Activated CD4-positive, alpha-beta T cell treated with anti-CD3 and anti-CD28 coated beads, Interleukin-2, amount 50 U/mL, for 1 hour (primary cell): ENCODE measurements around the gene RLBP1.
A peak's percentile ranks its signal among the peaks of the same experiment; 100 is the strongest.
"Not testable (repeated sequence)": the region's sequence is repeated elsewhere in the genome, so short reads cannot be mapped to it uniquely, and the experiment has no call there.

Experiments
- DNase-seq: peaks from one replicate; pipeline ENCODE4 v3.0.0-alpha.2; 2020

RLBP1 gene

GRCh38 chr15:89221543-89221942 lies at the start of gene RLBP1:
Gene RLBP1 (minus strand): TSS chr15:89221579. CDS start chr15:89218975, 2,604 bp downstream.
- DNase-seq, result no peak

- DNase-seq, result not testable (repeated sequence)
Observed at GRCh38 chr15:89250142-89250541, 28.8 kb upstream of the RLBP1 start.

GRCh38 chr15:89248584-89248983 lies 27.2 kb upstream of the RLBP1 start:
- DNase-seq, result no peak

- DNase-seq, result no peak
Observed at GRCh38 chr15:89247446-89247845, 26.1 kb upstream of the RLBP1 start.

- no peak for DNase-seq
Observed at GRCh38 chr15:89244574-89244903, 23.2 kb upstream of the RLBP1 start.

GRCh38 chr15:89243691-89244573 lies 22.6 kb upstream of the RLBP1 start, which contains the start of gene FANCI:
Gene FANCI (plus strand): TSS chr15:89243979. CDS start chr15:89247648, 3,669 bp downstream.
- peak; percentile 96 for DNase-seq

GRCh38 chr15:89243046-89243690 lies 21.8 kb upstream of the RLBP1 start:
- no peak for DNase-seq

GRCh38 chr15:89239883-89240810 lies 18.8 kb upstream of the RLBP1 start:
- not testable (repeated sequence) for DNase-seq

GRCh38 chr15:89231832-89232231 lies 10.5 kb upstream of the RLBP1 start:
- DNase-seq, result no peak

GRCh38 chr15:89230277-89230676 lies 8.9 kb upstream of the RLBP1 start:
- DNase-seq, result no peak

GRCh38 chr15:89227425-89227824 lies 6.0 kb upstream of the RLBP1 start:
- no peak for DNase-seq

GRCh38 chr15:89226359-89227221 lies 5.2 kb upstream of the RLBP1 start:
- no peak for DNase-seq

GRCh38 chr15:89225588-89225987 lies 4.2 kb upstream of the RLBP1 start:
- no peak for DNase-seq

GRCh38 chr15:89218531-89218930 lies 2.8 kb downstream of the RLBP1 start:
- no peak for DNase-seq

GRCh38 chr15:89217686-89218376 lies 3.5 kb downstream of the RLBP1 start:
- no peak for DNase-seq

GRCh38 chr15:89217031-89217430 lies 4.3 kb downstream of the RLBP1 start:
- no peak for DNase-seq

GRCh38 chr15:89215627-89216026 lies 5.8 kb downstream of the RLBP1 start:
- DNase-seq, result no peak

- DNase-seq, result no peak
Observed at GRCh38 chr15:89211678-89212170, 9.7 kb downstream of the RLBP1 start.

- no peak for DNase-seq
Observed at GRCh38 chr15:89209057-89209456, 12.3 kb downstream of the RLBP1 start.

- DNase-seq, result no peak
Observed at GRCh38 chr15:89208256-89208655, 13.1 kb downstream of the RLBP1 start.

- peak; percentile 66 for DNase-seq
Observed at GRCh38 chr15:89206908-89207331, 14.5 kb downstream of the RLBP1 start.
